Daoy (cell line): Measurements from ENCODE around the gene FIG4. TPM values are rescaled to one million over a fixed set of nuclear protein-coding genes. Genes with fewer than 3 reads are reported as not detected.

ENCODE experiments used
- DNase-seq: peaks from one replicate; pipeline ENCODE4 v3.0.0-alpha.2; 2015; ENCODE audit warnings: low read depth
- total RNA-seq: library from RNA; depleted of rRNA; stranded (reverse); fragments of >200 nt; shearing (Covaris generic); gene quantifications from 2 replicates; pipeline ENCODE4 v1.2.3, GENCODE V29; 2014; rRNA removed

The FIG4 gene
- total RNA-seq: 9.5 and 12.0 TPM in 2 replicates

- DNase-seq: peak; percentile 95
Measured at GRCh38 chr6:109690737-109691621, at the start of gene FIG4, which contains the start of gene AK9. Gene FIG4 (plus strand): TSS chr6:109691296. CDS start chr6:109691436, 140 bp downstream. Gene AK9 (minus strand): TSS chr6:109691202. CDS start chr6:109675745, 15,457 bp downstream.

GRCh38 chr6:109644131-109644530, 47.0 kb upstream of the FIG4 start:
- no peak for DNase-seq

- no peak for DNase-seq
Measured at GRCh38 chr6:109653264-109653663, 37.8 kb upstream of the FIG4 start.

GRCh38 chr6:109655761-109656262, 35.3 kb upstream of the FIG4 start:
- DNase-seq: no peak

- DNase-seq: no peak
Measured at GRCh38 chr6:109660526-109661320, 30.4 kb upstream of the FIG4 start.

GRCh38 chr6:109662192-109662591, 28.9 kb upstream of the FIG4 start:
- DNase-seq: no peak

- DNase-seq: no peak
Measured at GRCh38 chr6:109669811-109670210, 21.3 kb upstream of the FIG4 start.

GRCh38 chr6:109671733-109672132, 19.4 kb upstream of the FIG4 start:
- no peak for DNase-seq

- DNase-seq: no peak
Measured at GRCh38 chr6:109672175-109672574, 18.9 kb upstream of the FIG4 start.

- DNase-seq: no peak
Measured at GRCh38 chr6:109672839-109673238, 18.3 kb upstream of the FIG4 start.

- no peak for DNase-seq
Measured at GRCh38 chr6:109676724-109677123, 14.4 kb upstream of the FIG4 start.

- DNase-seq: no peak
Measured at GRCh38 chr6:109678240-109678639, 12.9 kb upstream of the FIG4 start.

- DNase-seq: peak; percentile 58
Measured at GRCh38 chr6:109678661-109679505, 12.2 kb upstream of the FIG4 start.

- DNase-seq: no peak
Measured at GRCh38 chr6:109686566-109687265, 4.4 kb upstream of the FIG4 start.

- DNase-seq: peak; percentile 94
Measured at GRCh38 chr6:109687271-109687761, 3.8 kb upstream of the FIG4 start.

- peak; percentile 27 for DNase-seq
Measured at GRCh38 chr6:109690373-109690736, 741 bp upstream of the FIG4 start.

GRCh38 chr6:109693111-109693510, 2.0 kb downstream of the FIG4 start:
- DNase-seq: no peak

- peak; percentile 11 for DNase-seq
Measured at GRCh38 chr6:109695468-109695867, 4.4 kb downstream of the FIG4 start.

GRCh38 chr6:109696355-109696754, 5.3 kb downstream of the FIG4 start:
- DNase-seq: no peak

- DNase-seq: no peak
Measured at GRCh38 chr6:109701221-109701620, 10.1 kb downstream of the FIG4 start.

- no peak for DNase-seq
Measured at GRCh38 chr6:109701774-109702173, 10.7 kb downstream of the FIG4 start.
